SK-N-SH (cell line): ENCODE results near the gene ZDHHC16.

Experiments used
- CTCF ChIP-seq: fragments of 200-600 bp; sonication (generic); IDR thresholded peaks from 2 replicates; pipeline ENCODE4 v1.6.1; 2017; ENCODE audit warnings: antibody characterized with exemption, mild to moderate bottlenecking, moderate library complexity
- EP300 ChIP-seq, 2 experiments: IDR thresholded peaks; 2 replicates each; pipeline versions ENCODE4 v1.4.0 to v1.6.1; 2012; ENCODE audit warnings: borderline replicate concordance in 1 of 2, low read depth in 1 of 2, low read length in 1 of 2
- EZH2phosphoT487 ChIP-seq: fragments of 200-600 bp; sonication (generic); IDR thresholded peaks from 2 replicates; pipeline ENCODE4 v1.6.1; 2017; ENCODE audit warnings: low read depth, mixed run types, mild to moderate bottlenecking, antibody characterized with exemption, moderate library complexity, borderline replicate concordance

DNA sequence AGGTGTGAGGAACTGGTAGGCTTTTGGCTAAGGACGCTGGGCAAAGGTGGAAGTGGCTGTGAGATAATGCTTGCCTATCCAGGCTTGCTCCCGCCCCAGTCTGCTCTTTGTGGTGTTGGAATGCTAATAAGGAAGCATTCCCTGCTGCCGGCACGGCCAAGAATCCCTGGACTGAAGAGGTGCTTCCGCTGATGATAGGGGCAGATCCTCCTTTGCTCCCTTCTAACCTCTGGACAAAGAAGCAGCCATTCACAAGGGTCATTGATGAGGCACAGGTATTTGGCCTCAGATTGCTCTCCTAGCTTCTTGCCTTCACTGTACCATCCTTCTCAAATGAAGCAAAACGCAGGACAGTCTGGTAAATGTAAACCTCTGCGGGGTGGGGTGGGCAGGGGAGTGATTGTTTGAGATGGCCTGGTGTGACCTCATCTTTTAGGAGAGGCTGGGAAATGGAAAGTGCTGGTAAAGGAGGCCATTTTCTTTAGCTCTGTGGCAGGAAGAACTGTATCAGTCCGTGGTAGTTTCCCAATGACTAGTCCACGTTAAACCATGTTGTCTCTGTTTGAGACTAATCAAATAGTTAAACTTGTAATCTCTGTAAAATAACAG lies 18.3 kb upstream of the ZDHHC16 start:
- TF ChIP-seq EP300 (IDR thresholded peaks at IDR 0.05; ENCODE audit: borderline replicate concordance in 1 of 2, low read depth in 1 of 2, low read length in 1 of 2) (no peak), CTCF (no peak), EZH2phosphoT487 (no peak)
